ENCODE measurements around the gene MBD2. TPM values are rescaled to one million over a fixed set of nuclear protein-coding genes. Genes with fewer than 3 reads are reported as not detected.
A peak's percentile ranks its signal among the peaks of the same experiment; 100 is the strongest.

Gene MBD2
- total and polyA plus RNA-seq, 2 of the 8 experiments (the other 6 are each of a cell fraction or from before 2014, with no cell fraction given), result 36.2 to 52.7 TPM

GRCh38 chr18:54269893-54270844, 45.7 kb upstream of the MBD2 start (continued):
- peak; percentile 65; the same call in 1 of the 2 replicates for TF ChIP-seq SP1 (IDR thresholded peaks at IDR 0.05; ENCODE audit: low read depth, low read length)
- TF ChIP-seq MAX (IDR thresholded peaks at IDR 0.05), result peak; percentile 84
- TF ChIP-seq KDM1A (IDR thresholded peaks at IDR 0.05; ENCODE audit: borderline replicate concordance, low read length), result no peak
- peak; percentile 57; the same call in 1 of the 2 replicates for TF ChIP-seq TBP (IDR thresholded peaks at IDR 0.05; ENCODE audit: low read depth, low read length)
- peak in 1 of 2 experiments; percentile 75; a peak in 1 of 3 replicates for TF ChIP-seq POLR2A (IDR thresholded peaks at IDR 0.05; ENCODE audit: control extremely low read depth in 1 of 2, low read depth in 2 of 2, low read length in 2 of 2)

All from H1 (cell line).